ENCODE data around the gene NABP1. TPM values are rescaled to one million over a fixed set of nuclear protein-coding genes. Genes with fewer than 3 reads are reported as not detected.

NABP1 gene, protein sequence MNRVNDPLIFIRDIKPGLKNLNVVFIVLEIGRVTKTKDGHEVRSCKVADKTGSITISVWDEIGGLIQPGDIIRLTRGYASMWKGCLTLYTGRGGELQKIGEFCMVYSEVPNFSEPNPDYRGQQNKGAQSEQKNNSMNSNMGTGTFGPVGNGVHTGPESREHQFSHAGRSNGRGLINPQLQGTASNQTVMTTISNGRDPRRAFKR
- 12.5 and 12.7 TPM in 2 replicates for total RNA-seq (2014; rRNA removed; shearing (Covaris generic))

DNA sequence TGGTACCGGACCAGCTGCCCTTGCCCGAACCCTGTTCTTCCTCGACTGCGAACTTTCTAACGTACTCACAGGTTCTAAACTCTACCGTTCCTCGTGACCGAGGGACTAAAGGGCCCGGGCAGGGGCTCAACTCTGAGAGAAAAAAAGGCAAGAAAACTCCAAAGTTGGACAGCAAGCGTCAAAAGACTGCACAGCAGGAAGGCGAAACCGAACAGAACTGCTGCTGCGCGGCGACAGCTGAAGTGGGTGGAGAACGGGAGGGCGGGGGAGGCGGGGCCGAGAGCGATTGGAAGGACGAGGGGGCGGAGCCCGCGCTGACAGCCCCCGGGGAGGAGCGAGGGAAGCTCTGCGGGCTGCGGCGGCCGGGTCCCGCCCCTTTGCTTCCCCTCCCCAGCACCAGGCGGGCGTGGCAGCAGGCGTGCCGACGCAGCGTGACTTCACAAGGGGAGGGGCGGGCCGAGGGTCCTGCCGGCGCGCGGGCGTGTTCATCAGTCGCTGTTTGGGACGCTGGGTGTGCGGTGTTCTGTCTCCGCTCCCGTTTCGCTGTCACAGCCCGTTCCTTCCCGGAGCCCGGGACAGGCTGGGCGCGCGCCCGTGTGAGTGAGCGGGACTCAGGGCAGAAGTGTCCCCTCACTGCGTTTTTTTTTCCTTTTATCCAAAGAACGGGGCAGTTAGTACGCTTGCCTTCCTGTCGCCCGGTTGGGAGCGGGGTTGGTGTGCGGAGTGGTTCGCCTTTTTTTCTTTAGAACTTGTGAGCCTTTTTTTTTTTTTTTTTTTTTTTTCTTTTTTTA lies at the start of gene NABP1:
Gene NABP1, plus strand, starts transcription at position 491 of the 791 bp plus-strand sequence. CDS start 479 bp downstream, outside the sequence.

Small RNA genes lying within 50 kb of the gene (small RNA-seq; reads per million reads assigned to genes)
- gene RF02271: not detected

Other genes with a start within 250 kb of the NABP1 start
- gene CAVIN2, start 169.0 kb downstream of the NABP1 start, total RNA-seq (2014; rRNA removed; shearing (Covaris generic)): 0.27 TPM in 1 of 2 replicates, not detected in the other